Glutamatergic neuron (in vitro differentiated cells): ENCODE measurements around the gene STRN4. TPM values are rescaled to one million over a fixed set of nuclear protein-coding genes. Genes with fewer than 3 reads are reported as not detected.

Experiments
- DNase-seq: peaks from one replicate; pipeline ENCODE4 v3.0.0; 2022
- H3K27ac Mint-ChIP-seq: one replicate; pipeline ENCODE4 v1.8.0; 2020; ENCODE audit warnings: mild to moderate bottlenecking, mixed read lengths, inconsistent platforms; ENCODE audit not compliant: unreplicated experiment
- H3K27me3 Mint-ChIP-seq: one replicate; pipeline ENCODE4 v1.8.0; 2020; ENCODE audit warnings: mild to moderate bottlenecking, moderate library complexity, mixed read lengths, inconsistent platforms; ENCODE audit not compliant: unreplicated experiment
- H3K36me3 Mint-ChIP-seq: one replicate; pipeline ENCODE4 v1.8.0; 2020; ENCODE audit warnings: mild to moderate bottlenecking, mixed read lengths, inconsistent platforms; ENCODE audit not compliant: unreplicated experiment
- H3K4me1 Mint-ChIP-seq: one replicate; pipeline ENCODE4 v1.8.0; 2020; ENCODE audit warnings: mild to moderate bottlenecking, low read depth, mixed read lengths, inconsistent platforms; ENCODE audit not compliant: unreplicated experiment
- H3K4me3 Mint-ChIP-seq: one replicate; pipeline ENCODE4 v1.8.0; 2020; ENCODE audit warnings: mild to moderate bottlenecking, mixed read lengths, inconsistent platforms; ENCODE audit not compliant: unreplicated experiment
- H3K9me3 Mint-ChIP-seq: one replicate; pipeline ENCODE4 v1.8.0; 2020; ENCODE audit warnings: mild to moderate bottlenecking, moderate library complexity, mixed read lengths, inconsistent platforms; ENCODE audit not compliant: unreplicated experiment
- total RNA-seq: library from RNA; stranded (reverse); fragmentation: NEBNext Ultra II Directional; extraction: Animal tissue kit (Norgen Biotek cat#: 25700); gene quantifications from one replicate; pipeline ENCODE4 v1.2.1, GENCODE V29; 2021; ENCODE audit not compliant: unreplicated experiment
- TF ChIP-seq, protein P1 (sequence below): fragments of 200-600 bp; sonication (generic); IDR thresholded peaks from one replicate; pipeline ENCODE4 v1.5.0; 2021; ENCODE audit not compliant: partially characterized antibody, unreplicated experiment

The STRN4 gene
- total RNA-seq, 1 donor from 2014 or later = 117 TPM

DNA sequence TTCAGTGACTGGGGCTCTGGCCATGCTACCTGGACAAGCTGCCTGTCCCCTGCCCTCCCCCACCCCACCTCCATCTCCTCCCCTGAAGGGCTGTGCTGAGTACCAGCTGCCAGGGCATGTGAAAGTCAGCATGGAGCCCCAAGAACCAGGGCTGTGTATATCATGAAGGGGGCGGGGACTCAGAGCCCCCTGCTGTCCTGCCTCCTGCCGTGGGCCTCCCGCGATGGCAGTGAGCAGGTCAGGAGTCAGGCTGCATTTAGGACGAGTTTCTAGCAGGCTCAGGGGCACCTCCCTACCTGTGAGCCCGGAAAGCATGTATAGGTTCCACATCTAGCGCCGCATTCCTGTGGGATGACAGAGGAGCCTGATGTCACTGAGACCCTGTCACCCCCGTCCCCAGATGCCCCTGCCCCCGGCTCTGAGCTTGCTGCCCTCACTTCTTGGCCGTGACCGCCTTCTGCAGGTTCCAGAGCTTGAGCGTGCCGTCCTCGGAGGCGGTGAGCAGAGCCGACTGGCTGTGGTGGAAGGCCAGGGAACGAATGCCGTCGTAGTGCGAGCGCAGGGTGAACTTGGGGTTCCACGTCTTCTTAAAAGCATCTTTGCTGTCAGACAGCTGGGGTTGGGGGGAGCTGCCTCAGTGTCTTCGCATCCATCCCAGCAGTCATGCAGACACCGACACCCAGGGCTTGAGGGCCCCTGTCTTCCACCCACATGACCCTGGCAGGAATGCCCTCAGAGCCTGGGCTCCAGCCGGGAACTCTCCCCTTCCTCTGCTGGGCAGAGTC, 21.0 kb downstream of the STRN4 start:
- peak overlapping the region; percentile 48 for H3K27ac Mint-ChIP-seq
- H3K27me3 Mint-ChIP-seq = peaks cover 17% of the 10 kb centered on the region
- no peaks in the 10 kb centered on the region for H3K36me3 Mint-ChIP-seq
- TF ChIP-seq, protein P1, sequence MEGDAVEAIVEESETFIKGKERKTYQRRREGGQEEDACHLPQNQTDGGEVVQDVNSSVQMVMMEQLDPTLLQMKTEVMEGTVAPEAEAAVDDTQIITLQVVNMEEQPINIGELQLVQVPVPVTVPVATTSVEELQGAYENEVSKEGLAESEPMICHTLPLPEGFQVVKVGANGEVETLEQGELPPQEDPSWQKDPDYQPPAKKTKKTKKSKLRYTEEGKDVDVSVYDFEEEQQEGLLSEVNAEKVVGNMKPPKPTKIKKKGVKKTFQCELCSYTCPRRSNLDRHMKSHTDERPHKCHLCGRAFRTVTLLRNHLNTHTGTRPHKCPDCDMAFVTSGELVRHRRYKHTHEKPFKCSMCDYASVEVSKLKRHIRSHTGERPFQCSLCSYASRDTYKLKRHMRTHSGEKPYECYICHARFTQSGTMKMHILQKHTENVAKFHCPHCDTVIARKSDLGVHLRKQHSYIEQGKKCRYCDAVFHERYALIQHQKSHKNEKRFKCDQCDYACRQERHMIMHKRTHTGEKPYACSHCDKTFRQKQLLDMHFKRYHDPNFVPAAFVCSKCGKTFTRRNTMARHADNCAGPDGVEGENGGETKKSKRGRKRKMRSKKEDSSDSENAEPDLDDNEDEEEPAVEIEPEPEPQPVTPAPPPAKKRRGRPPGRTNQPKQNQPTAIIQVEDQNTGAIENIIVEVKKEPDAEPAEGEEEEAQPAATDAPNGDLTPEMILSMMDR = no peak
- H3K4me3 Mint-ChIP-seq = peak overlapping the region; percentile 74
- peaks cover 37% of the 10 kb centered on the region for H3K4me1 Mint-ChIP-seq
- DNase-seq = no peak
- H3K9me3 Mint-ChIP-seq = peaks cover 20% of the 10 kb centered on the region

DNA sequence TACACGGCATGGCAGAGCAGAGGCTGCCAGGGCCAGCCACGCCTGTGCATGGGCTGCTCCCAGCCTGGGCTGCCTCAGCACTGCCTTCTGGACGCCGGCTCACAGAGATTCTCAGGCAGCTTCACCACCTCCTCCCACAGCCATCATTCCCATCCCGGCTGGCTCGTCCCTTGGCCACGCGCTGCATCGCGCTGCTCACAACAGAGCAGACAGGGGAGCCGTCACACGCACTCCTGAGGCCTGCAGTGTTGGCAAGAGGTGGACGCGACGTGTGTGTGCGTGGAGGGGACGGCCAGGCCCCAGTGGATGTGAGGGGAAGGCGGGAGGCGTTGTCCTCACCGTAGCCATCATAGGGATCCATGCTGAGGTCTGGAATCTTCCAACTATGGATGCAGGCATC, 21.8 kb downstream of the STRN4 start:
- H3K4me3 Mint-ChIP-seq = peak overlapping the region; percentile 42
- H3K27ac Mint-ChIP-seq = peak overlapping the region; percentile 84
- H3K36me3 Mint-ChIP-seq = no peaks in the 10 kb centered on the region
- H3K4me1 Mint-ChIP-seq = peaks cover 36% of the 10 kb centered on the region
- peaks cover 20% of the 10 kb centered on the region for H3K9me3 Mint-ChIP-seq
- H3K27me3 Mint-ChIP-seq = peaks cover 17% of the 10 kb centered on the region
- DNase-seq = no peak
- TF ChIP-seq, protein P1 = no peak

DNA sequence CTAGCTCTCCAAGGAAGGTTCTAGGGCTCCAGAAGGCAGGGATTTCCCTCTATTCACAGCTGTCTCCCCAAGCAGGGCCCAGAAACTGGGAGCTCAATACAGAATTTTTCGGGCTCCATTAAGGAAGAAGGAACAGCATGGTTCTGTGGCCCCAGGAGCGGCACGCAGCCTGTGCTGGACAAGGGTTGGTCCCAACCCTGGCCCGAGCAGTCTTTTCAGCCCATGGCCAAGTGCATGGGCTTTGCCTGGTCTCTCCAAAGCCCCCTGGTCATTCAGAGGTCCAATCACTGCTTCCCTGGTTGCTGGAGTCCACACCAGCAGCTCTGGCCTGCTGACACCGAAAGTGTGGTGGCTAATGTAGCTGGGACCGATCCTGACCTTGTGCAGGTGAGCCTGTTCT, 22.8 kb downstream of the STRN4 start:
- Mint-ChIP-seq H3K9me3 (peaks cover 20% of the 10 kb centered on the region), H3K27me3 (peaks cover 17% of the 10 kb centered on the region), H3K4me1 (peaks cover 36% of the 10 kb centered on the region), H3K4me3 (no peak overlapping the region), H3K27ac (peak overlapping the region; percentile 84), H3K36me3 (no peaks in the 10 kb centered on the region)
- DNase-seq = no peak
- TF ChIP-seq, protein P1 = no peak

DNA sequence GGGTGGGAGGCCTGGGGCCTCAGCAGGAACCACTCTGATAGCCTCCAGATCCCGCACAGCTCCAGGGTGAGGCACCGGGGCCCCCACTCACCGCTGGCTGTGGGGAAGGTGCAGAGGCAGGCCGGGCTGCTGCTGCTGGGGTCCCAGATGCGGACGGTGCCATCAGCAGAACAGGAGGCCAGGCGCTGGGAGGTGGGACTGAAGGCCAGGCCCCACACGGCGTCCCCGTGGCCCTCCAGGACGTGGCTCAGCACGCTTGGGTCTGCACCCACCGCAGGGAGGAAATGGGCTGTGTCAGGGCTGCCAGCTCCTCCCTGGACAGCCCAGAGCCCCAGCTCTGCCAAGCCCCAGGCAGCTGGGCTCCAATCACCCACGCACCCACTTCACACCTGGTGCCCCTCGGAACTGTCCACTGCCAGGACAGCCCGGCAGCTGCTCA, 23.2 kb downstream of the STRN4 start:
- peaks cover 20% of the 10 kb centered on the region for H3K9me3 Mint-ChIP-seq
- H3K4me3 Mint-ChIP-seq = no peak overlapping the region
- H3K36me3 Mint-ChIP-seq = no peaks in the 10 kb centered on the region
- H3K4me1 Mint-ChIP-seq = peaks cover 34% of the 10 kb centered on the region
- peaks cover 17% of the 10 kb centered on the region for H3K27me3 Mint-ChIP-seq
- TF ChIP-seq, protein P1 = no peak
- DNase-seq = no peak
- no peak overlapping the region for H3K27ac Mint-ChIP-seq

DNA sequence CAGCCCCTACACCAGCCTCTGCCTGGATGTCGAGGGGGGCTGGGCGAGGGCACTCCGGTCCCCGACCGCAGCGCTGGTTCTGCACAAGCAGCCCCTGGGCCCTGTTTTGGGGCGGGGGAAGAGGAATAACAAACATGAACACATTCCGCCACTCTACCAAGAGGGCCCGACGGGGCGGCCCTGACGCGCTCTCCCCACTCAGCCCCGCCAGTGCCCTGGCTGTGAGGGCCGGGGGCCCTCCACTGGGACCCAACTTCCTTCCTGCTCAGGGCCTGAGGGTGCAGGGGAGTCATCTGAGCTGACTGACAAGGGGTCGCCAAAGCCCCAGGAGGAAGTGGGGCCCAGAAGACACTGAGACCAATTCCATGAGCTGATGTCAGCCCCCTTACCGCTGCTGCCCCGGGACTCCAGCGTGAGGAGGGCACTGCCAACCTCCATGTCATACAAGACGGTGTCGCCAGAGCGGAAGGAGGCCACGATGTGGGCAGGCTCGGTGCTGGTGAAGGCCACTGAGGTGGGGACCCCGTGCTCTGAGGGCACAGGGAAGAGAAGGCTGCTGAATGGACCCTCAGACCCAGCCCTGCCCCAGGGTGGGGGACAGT, 23.7 kb downstream of the STRN4 start:
- Mint-ChIP-seq H3K36me3 (no peaks in the 10 kb centered on the region), H3K4me1 (peaks cover 36% of the 10 kb centered on the region), H3K27ac (no peak overlapping the region), H3K27me3 (peaks cover 19% of the 10 kb centered on the region), H3K9me3 (peaks cover 19% of the 10 kb centered on the region), H3K4me3 (no peak overlapping the region)
- DNase-seq = no peak
- TF ChIP-seq, protein P1 = no peak
